Hepatocyte (in vitro differentiated cells): ENCODE data around the gene PDGFA.

Source experiments
- EZH2 ChIP-seq: fragments of 200-600 bp; sonication (generic); IDR thresholded peaks from 2 replicates; pipeline ENCODE4 v1.6.1; 2016; ENCODE audit warnings: antibody characterized with exemption, mild to moderate bottlenecking, borderline replicate concordance
- EZH2phosphoT487 ChIP-seq: fragments of 200-600 bp; sonication (generic); IDR thresholded peaks from one replicate; pipeline ENCODE4 v1.6.1; 2018; ENCODE audit warnings: antibody characterized with exemption, mild to moderate bottlenecking, low read depth, moderate library complexity; ENCODE audit not compliant: unreplicated experiment, severe bottlenecking
- TF ChIP-seq, protein P1 (sequence below): fragments of 200-600 bp; sonication (generic); IDR thresholded peaks from 2 replicates; pipeline ENCODE4 v1.5.1; 2016; ENCODE audit warnings: antibody characterized with exemption, mild to moderate bottlenecking; ENCODE audit not compliant: poor library complexity

DNA sequence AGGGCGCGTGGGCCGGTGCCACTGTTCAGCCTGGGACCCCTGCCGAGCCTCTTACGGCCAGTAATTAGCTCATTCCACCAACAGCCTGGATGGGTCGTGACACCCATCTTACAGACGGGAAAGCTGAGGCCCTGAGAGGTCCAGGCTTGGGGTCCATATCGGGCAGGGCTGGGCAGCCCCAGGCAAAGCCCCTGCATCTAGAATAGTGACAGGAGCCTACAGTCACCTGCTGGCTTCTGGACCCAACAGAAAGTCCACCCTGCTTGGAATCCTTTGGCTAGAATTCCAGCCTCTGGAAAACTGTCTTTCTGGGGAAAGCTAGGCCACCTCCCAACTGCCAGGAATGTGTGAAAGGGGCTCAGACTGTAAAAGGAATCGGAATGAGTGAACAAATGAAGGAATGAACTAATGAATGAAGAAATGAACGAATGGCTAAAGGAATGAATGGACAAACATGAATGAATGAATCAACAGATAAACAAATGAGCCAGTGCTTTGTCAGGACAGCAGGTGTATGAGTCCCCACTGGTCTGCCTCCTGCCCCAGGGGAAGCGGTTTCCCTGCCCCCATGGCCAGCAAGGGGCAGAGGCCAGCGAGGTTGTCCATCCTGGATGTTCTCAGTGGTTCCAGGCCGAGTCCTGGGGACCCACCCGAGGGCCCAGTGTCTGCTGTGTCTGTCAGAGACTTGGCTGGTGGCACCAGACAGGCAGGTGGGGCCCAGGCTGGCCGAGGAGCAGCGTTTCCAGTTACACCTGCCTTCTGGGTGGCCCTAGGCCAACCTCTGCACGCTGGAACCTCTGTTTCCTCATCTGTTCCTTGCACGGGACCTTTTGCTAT lies 24.1 kb upstream of the PDGFA start:
- TF ChIP-seq EZH2 (no peak), EZH2phosphoT487 (no peak)
- TF ChIP-seq, protein P1, sequence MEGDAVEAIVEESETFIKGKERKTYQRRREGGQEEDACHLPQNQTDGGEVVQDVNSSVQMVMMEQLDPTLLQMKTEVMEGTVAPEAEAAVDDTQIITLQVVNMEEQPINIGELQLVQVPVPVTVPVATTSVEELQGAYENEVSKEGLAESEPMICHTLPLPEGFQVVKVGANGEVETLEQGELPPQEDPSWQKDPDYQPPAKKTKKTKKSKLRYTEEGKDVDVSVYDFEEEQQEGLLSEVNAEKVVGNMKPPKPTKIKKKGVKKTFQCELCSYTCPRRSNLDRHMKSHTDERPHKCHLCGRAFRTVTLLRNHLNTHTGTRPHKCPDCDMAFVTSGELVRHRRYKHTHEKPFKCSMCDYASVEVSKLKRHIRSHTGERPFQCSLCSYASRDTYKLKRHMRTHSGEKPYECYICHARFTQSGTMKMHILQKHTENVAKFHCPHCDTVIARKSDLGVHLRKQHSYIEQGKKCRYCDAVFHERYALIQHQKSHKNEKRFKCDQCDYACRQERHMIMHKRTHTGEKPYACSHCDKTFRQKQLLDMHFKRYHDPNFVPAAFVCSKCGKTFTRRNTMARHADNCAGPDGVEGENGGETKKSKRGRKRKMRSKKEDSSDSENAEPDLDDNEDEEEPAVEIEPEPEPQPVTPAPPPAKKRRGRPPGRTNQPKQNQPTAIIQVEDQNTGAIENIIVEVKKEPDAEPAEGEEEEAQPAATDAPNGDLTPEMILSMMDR, result no peak
